DMS53 (cell line): ENCODE measurements around the gene AGRN.
"Not testable (repeated sequence)": the region's sequence is repeated elsewhere in the genome, so short reads cannot be mapped to it uniquely, and the experiment has no call there.

ENCODE experiments used
- DNase-seq: peaks from one replicate; lab custom pipeline; 2025; lab: John Stamatoyannopoulos, UW

Gene AGRN

DNA sequence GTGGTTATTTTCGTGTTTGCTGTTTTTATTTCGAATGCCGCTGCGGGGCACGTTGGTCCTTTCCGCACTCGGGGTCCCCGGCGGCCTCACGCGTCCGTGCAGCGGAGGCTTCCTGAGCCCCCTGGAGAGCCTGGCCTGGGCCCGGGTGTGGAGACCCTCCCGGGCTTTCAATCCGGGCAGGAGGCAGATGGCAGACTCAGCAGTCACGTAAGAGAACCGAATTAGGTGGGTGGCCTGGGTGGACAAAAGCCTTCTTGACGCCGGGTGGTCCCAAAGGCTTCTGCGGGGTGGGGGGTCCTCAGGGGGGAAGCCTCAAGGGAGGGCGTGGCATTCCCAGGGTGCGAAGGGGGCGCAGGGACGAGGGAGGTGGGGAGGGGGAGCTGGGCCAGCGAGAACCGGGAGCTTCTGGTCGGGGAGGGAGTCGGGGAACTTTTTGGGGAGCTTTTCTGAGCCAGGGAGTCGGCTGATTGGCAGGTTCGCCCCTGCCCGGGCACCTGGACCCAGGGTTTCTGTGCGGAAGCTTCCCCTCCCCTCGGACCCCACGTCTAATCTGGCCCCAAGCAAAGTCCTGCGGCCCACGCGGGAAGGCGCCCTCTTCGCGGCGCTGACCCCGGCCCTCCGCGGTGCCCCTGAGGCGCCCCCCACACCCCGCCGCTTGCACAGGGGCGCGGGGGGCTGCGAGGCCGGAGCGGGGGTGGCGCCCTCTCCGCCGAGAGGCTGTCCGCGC, 18.7 kb upstream of the AGRN start:
- DNase-seq, result peak; percentile 59

DNA sequence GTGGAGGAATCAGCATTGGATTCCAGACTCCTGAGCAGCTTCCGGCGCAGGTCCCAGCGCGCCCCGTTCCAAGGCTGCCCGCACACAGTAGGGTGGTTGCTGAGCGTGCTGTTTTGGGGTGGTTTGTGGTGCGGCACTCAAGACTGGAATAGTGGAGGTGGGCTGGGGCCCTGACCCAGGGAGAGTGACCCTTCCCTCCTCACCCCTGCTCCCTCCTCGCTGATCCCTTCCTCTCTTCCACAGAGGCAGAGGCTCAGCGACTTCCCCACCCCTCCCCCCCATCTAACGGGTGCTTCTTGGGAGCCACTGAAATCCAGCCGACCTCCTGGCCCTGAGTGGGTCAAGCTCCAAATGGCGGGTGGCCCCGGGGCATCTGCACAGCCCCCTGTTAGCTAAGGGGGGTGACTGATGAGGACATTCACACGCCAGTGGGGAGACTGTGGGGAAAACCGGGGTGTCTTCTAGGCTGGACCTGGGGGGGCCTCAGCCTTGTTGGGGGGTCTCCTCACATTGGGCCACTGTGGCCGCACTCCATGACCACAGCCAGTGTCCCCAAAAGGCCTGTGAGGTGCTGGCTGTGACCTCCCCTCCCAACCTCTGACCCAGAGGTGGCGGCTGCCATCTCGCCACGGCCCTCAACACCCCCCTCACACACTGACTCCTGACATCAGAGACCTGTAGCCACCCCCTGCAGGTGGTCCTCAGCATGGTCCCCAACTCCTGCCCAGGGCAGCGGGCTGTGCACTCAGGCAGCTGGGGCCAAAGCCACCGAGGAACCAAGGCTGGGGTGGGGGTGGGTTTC, 16.1 kb upstream of the AGRN start:
- no peak for DNase-seq

DNA sequence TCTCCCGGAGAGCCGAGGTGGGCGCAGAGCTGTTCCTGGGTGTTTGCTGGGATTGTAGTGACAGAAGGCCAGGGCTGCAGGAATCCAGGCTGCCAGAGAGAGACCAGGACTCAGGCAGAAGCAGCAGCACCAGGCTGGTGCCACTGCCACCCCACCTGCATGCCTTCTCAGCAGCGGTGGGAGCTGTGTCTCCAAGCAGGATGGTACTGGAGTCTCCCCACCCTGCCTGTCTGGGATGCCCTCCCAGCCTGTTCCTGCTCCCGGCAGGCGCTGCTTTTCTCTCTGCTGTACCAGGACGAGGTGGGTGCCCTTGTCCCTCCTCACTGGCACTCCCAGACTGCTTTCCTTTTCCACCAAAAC, 15.5 kb upstream of the AGRN start:
- DNase-seq, result no peak

DNA sequence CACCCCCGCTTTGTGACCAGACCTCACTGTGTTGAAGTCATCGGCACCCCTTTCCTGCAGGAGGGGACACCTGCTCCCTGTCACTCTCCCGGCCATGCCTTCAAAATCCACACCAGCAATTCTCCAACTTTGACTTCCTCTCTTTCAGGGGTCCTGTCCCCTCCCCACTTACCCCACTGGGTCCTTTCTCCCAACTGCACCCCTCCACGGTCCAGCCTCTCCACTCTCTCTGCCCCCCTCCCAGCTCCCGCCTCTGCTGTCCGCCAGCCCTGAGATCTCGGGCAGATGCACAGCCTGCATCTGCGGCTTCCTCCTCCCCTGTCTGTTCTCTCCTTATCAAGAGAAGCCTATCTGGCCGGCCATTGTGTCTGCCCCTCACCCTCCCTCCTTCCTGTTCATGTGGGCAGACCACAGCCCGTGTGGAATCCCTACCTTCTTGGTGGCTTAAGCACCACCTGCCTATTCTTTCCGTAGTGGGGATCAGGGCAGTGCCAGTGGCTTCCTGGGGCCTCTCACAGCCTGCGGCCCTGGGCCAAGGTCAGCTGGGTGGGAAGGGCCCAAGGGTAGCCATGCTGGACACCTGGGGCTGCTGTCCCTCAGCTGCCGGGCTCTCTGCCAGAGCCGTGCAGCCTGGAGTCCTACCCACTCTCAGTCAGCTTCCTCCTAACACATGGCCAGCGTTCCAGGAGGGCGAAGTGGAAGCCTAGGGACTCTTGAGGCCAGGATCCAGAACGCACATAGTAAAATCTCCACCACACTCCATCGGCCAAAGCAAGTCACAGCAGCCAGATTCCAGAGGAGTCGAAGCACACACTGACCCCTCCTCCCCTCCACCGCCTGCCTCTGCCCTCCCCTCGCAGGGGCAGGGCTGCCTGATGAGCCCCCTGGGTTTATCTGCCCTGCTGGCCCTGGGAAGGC, 14.9 kb upstream of the AGRN start:
- DNase-seq, result peak; percentile 77

DNA sequence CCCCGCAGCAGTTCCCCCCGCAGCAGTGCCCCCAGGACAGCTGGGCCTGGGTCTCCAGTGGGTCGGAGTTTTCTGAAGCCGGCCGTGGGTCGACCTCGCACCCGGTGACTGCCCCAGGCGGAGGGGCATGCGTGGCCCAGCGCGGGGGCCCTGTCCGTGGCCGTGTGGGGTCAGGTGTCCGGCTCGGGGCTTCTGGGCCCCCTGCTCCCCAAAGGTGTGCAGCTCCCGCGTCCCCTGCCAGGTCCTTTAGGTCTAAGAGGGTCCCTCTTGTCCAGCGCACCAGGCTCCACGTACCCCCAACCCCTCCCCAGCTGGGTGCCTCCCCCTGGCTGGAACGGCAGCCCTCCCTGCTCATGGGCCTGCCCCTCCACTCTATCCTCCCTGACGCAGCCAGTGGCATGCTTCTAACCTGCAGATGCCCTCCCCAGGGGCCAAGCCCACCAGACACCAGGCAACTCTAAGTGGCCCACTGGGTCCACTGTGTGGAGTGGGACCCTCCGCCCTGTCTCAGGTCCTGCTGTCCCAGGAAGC, 14.1 kb upstream of the AGRN start:
- DNase-seq, result no peak

DNA sequence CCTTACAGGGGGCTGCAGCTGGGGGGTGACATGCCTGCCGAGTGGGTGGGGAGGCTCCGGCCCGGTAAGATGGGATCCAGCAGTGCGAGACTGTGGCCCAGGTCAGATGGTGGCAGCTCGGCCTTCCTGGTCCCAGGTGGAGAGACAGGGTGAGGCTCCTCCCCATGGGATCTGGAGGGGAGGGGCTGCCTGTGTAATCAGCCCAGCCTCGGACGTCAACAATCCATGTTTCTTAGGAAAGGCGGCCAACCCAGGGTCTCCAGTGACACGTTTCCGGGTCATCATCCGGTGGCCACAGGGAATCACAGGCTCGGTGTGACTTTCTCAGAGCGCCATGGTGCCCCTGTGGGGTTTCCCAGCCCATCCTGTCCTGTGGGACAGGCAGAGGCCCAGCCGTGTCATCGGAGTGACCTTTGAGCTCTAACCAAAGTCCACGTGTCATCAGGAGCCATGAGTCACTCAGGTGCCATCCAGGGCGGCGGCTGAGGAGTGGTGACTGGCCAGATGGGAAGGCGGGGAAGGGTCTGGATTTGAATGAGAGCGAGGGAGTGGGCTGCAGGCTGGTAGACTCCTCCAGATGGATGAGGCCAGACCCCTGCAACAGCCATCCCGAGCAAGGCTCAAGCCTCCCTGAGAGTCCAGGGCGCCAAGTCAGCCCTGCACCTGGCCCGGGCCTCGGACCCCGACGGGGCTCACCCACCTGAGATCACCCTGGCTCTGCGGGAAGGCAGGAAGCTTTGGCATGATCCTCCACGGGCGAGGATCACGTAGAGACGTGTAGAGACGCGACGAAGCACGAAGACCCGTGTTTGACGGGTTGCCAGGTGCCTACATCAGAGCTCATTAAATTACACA, 13.4 kb upstream of the AGRN start:
- DNase-seq, result peak; percentile 97

DNA sequence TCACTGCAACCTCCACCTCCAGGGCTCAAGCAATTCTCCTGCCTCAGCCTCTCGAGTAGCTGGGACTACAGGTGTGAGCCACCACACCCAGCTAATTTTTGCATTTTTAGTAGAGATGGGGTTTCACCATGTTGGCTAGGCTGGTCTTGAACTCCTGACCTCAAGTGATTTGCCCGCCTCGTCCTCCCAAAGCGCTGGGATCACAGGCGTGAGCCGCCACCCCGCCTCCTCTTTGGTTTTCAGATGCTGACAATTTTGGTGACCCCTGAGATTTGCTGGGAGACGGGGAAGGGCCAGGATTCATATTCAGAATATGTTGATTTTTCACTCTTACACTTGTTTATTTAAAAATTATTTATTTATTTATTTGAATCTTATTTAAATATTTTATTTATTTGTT, 9.8 kb upstream of the AGRN start:
- DNase-seq, result not testable (repeated sequence)

DNA sequence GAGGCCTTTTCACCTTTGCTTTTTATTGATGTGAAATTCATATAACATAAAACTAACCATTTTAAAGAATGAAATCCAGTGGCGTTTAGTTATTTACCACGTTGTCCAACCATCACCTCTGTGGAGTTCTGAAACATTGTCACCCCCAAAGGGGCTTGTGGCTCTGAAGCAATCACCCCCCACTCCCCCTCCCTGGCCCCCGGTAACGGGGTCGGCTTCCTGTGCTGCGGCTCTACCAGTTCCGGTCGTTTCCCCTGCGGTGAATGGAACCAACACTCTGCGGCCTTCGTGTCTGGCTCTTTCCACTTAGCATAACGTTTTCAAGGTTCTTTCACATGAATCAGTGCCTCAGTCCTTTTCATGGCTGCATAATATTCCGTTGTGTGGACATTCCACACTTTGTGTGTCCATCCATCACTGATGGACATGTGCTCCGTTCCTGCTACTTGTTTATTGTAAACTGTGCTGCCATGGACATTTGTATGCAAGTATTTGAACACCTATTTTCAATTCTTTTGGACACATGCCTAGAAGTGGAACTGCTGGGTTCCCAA, 8.4 kb upstream of the AGRN start:
- no peak for DNase-seq

DNA sequence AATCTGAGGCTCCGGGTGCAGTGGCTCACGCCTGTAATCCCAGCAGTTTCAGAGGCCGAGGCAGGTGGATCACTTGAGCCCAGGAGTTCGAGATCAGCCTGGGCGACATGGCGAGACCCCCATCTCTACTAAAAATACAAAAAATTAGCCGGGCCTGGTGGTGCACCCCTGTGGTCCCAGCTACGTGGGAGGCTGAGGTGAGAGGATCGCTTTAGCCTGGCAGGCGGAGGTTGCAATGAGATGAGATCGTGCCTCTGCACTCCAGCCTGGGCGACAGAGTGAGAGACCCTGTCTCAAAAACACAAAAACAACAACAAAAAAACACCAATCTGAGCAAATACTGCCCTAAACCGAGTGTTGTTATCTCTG, 7.2 kb upstream of the AGRN start:
- not testable (repeated sequence) for DNase-seq

DNA sequence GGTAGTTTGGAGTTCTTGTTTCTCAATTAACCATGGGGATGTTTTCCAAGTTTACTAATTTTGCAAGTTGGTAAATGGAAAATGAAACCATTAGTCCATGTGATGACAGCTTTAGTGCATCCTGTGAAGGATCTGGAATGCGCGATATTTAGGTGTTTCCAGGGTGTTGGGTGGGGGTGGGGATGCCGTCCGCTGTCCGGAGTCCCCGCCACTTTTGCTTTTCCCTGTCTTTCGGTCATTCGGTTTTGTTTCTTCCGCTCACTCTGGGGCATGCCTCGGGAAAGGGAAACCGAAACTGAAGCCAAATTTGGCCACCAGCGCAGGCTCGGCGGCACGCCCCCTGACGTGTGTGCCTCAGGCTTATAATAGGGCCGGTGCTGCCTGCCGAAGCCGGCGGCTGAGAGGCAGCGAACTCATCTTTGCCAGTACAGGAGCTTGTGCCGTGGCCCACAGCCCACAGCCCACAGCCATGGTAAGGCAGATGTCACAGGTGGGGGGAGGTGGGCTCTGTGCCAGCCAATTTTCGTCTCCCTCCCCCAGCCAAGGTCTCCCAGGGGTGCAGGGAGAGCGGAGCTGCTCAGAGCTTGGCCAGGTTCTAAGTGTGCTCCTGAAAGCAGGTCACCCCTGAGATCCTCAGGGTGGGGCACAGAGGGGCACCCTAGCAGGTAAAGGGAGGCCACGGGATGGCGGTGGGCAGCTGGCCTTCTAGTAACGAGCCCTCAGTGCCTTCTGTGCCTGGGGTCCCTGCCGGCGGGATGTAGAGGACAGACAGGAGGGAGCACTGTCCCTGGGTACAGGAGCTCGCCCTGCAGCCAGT, 6.6 kb upstream of the AGRN start, which contains the start of gene ISG15:
TSS of gene ISG15 (plus strand) at position 393 of the 817 bp plus-strand sequence. CDS start at position 470, 77 bp downstream.
- DNase-seq, result peak; percentile 94

DNA sequence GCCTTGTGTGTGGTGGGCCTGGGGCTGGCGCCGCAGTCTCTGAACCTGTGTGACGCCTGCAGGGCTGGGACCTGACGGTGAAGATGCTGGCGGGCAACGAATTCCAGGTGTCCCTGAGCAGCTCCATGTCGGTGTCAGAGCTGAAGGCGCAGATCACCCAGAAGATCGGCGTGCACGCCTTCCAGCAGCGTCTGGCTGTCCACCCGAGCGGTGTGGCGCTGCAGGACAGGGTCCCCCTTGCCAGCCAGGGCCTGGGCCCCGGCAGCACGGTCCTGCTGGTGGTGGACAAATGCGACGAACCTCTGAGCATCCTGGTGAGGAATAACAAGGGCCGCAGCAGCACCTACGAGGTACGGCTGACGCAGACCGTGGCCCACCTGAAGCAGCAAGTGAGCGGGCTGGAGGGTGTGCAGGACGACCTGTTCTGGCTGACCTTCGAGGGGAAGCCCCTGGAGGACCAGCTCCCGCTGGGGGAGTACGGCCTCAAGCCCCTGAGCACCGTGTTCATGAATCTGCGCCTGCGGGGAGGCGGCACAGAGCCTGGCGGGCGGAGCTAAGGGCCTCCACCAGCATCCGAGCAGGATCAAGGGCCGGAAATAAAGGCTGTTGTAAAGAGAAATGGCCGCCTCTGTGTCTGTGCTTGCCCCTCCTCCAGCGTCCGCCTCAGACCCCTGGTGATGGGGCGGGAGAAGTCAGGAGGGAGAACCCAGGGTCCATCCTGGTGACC, 5.8 kb upstream of the AGRN start:
- DNase-seq, result peak; percentile 88

DNA sequence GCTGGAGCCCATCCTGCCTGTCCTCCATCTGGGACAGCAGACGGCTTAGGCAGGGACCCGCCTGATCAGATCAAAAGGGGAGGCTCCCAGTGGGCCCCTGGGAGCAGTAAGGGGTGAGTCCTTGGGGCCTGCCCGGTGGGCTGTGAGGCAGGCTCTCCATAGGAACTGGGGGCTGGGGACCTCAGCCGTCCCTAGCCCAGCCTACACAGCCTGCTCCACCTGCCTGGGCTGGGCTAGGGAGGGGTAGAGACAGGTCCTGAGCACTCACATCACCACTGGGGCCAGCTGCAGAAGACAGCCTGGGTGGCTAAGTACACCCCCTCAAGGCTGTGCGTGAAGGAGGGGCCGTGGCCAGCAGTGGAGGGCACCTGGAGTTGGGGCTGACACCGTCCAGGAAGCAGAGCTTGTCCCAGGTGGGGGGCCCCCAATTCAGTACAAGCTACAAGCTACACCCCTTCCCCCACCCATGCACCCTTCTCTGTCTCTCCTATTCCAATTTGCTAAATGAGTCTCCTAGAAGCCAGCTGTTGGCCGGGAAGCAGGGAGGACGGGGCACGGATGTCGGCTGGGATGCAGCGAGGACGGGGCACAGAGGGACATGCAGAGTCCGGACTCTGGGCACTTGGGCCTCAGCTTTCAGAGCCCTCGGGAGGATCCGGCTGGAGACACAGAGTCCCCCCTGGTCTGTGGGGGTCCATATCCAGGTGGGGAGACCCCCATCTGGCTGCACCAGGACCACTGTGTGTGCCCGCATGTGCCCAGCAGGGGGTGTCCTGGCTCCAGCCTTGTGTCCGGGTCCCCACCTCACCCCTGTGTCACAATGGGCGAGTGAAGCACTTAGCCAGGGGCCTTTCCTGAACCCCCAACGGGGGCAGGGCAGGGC, 4.9 kb upstream of the AGRN start:
- DNase-seq, result peak; percentile 58

DNA sequence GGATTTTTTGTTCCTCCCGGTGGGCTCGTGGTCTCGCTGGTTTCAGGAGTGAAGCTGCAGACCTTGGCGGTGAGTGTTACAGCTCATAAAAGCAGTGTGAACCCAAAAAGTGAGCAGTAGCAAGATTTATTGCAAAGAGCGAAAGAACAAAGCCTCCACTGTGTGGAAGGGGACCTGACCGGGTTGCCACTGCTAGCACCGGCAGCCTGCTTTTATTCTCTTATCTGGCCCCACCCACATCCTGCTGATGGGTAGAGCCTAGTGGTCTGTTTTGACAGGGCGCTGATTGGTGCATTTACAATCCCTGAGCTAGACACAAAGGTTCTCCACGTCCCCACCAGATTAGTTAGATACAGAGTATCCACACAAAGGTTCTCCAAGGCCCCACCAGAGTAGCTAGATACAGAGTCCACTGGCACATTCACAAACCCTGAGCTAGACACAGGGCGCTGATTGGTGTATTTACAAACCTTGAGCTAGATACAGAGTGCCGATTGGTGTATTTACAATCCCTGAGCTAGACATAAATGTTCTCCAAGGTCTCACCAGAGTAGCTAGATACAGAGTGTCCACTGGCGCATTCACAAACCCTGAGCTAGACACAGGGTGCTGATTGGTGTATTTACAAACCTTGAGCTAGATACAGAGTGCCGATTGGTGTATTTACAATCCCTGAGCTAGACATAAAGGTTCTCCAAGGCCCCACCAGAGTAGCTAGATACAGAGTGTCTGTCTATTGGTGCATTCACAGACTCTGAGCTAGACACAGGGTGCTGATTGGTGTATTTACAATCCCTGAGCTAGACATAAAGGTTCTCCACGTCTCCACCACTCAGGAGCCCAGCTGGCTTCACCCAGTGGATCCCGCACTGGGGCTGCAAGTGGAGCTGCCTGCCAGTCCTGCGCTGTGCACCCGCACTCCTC, 2.3 kb upstream of the AGRN start:
- peak; percentile 62 for DNase-seq

DNA sequence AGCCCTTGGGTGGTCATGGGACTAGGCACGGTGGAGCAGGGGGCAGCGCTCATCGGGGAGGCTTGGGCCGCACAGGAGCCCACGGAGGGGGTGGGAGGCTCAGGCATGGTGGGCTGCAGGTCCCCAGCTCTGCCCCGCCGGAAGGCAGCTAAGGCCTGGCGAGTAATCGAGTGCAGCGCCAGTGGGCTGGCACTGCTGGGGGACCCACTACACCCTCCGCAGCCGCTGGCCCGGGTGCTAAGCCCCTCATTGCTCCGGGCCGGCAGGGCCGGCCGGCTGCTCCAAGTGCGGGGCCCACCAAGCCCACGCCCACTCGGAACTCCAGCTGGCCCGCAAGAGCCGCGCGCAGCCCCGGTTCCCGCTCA, 1.6 kb upstream of the AGRN start:
- DNase-seq, result not testable (repeated sequence)

DNA sequence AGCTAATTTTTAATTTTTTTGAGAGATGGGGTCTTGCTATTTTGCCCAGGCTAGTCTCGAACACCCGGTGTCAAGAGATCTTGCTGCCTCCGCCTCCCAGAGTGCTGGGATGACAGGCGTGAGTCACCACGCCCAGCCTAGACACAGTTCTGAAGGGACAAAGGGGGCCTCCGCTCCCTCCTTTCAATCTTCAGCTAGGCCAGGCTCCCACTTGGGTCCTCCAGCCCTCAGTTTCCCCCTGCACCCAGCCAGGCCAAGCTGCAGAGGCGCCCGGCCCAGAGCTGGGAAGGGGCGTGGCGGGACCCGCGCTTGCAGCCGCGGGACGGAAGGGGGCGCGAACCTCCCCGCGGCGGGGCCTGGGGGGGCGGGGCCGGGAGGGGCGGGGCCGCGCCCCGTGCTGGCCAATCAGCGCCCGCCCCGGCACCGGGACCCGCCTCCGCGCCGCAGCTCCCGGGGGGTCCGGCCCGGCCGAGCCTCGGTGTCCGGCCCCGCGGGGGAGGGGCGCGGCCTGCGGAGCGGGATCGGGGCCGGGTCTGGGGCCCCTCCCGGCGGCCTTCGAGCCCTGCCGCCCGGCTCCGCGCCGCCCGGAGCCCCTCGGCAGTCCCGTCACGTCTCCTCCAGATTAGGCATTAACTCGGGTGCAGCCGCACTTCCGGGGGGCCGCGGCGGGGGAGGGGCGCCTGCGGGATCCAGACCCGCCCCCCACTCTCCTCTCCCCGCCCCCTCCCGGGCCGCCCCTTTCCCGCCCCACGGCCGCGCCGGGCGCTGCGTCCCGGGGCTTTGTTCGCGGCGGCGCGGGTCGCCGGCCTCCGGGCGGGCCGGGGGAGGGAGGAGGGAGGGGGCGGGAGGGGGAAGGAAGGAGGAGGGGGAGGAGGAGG, 559 bp upstream of the AGRN start:
- DNase-seq, result peak; percentile 95

DNA sequence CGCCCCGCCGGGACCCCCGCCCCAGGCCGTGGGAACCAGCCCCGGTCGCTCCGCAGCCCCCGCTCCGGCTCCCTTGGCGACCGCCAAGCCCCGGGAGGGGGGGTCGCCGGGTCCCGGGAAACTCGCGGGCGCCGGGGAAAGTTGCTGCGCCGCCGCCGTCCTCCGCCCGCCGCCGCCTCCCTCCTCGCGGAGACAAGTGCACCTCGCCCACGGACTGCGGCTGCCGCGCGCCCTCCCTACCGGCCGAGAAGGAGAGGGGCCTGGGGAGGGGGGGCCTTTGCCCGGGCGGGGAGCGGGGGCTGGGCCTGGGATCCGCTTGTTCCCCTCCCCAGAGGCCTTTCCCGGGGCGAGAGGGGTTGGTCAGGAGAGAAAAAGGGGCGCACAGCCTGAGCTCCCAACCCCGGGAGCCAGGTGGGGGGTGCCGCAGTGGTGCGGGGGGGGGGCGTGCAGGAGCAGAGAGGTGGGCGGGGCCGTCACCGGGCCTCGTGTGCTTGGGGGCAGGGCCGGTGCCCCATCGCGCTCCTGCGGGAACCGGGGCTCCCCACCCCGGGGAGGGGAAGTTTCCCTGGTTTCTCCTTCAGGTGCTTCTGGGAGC, 592 bp downstream of the AGRN start:
- DNase-seq, result peak; percentile 66
